ENCODE data around the gene CHRNB4. TPM values are rescaled to one million over a fixed set of nuclear protein-coding genes. Genes with fewer than 3 reads are reported as not detected.
"Not testable (repeated sequence)": the region's sequence is repeated elsewhere in the genome, so short reads cannot be mapped to it uniquely, and the experiment has no call there.

The CHRNB4 gene
- total and polyA plus RNA-seq, 10 donors = 0.07 to 1.1 (median 0.26) TPM

GRCh38 chr15:78684657-78685056 lies 43.6 kb upstream of the CHRNB4 start:
- intact Hi-C loops (cut with DNase I; ENCODE audit: low total_unique reads) = no loop called here
- H3K27ac ChIP-seq = no peak overlapping the region
- DNase-seq = no peak
- H3K4me1 ChIP-seq = peaks cover 0 to 37% (median 8%) of the 10 kb centered on the region in 6 donors
- 69 to 86% (median 82%) methylated on average over 2 of the region's 2 CpGs for WGBS, 5 donors
- no peaks in the 10 kb centered on the region for H3K9me3 ChIP-seq
- no peaks in the 10 kb centered on the region for H3K27me3 ChIP-seq (replicated peaks in 1 of 7)
- no peak for TF ChIP-seq POLR2A (IDR thresholded peaks at IDR 0.05)
- TF ChIP-seq, protein P1, sequence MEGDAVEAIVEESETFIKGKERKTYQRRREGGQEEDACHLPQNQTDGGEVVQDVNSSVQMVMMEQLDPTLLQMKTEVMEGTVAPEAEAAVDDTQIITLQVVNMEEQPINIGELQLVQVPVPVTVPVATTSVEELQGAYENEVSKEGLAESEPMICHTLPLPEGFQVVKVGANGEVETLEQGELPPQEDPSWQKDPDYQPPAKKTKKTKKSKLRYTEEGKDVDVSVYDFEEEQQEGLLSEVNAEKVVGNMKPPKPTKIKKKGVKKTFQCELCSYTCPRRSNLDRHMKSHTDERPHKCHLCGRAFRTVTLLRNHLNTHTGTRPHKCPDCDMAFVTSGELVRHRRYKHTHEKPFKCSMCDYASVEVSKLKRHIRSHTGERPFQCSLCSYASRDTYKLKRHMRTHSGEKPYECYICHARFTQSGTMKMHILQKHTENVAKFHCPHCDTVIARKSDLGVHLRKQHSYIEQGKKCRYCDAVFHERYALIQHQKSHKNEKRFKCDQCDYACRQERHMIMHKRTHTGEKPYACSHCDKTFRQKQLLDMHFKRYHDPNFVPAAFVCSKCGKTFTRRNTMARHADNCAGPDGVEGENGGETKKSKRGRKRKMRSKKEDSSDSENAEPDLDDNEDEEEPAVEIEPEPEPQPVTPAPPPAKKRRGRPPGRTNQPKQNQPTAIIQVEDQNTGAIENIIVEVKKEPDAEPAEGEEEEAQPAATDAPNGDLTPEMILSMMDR (IDR thresholded peaks at IDR 0.05 in 8 of 11, conservative IDR thresholded peaks at IDR 0.05 in 3 of 11) = no peak
- no peak for TF ChIP-seq POLR2AphosphoS5 (IDR thresholded peaks at IDR 0.05)
- H3K36me3 ChIP-seq = no peaks in the 10 kb centered on the region
- H3K4me3 ChIP-seq = no peak overlapping the region

- peaks cover 0 to 37% (median 8%) of the 10 kb centered on the region in 6 donors for H3K4me1 ChIP-seq
- H3K36me3 ChIP-seq; H3K27me3 ChIP-seq (replicated peaks in 1 of 7); H3K27ac ChIP-seq; DNase-seq; H3K9me3 ChIP-seq; intact Hi-C loops (cut with DNase I; ENCODE audit: low total_unique reads); H3K4me3 ChIP-seq: not testable (repeated sequence)
- 88 to 95% (median 92%) methylated on average over 8 of the region's 8 CpGs for WGBS, 5 donors
Measured at GRCh38 chr15:78683599-78683998, 42.6 kb upstream of the CHRNB4 start.

DNA sequence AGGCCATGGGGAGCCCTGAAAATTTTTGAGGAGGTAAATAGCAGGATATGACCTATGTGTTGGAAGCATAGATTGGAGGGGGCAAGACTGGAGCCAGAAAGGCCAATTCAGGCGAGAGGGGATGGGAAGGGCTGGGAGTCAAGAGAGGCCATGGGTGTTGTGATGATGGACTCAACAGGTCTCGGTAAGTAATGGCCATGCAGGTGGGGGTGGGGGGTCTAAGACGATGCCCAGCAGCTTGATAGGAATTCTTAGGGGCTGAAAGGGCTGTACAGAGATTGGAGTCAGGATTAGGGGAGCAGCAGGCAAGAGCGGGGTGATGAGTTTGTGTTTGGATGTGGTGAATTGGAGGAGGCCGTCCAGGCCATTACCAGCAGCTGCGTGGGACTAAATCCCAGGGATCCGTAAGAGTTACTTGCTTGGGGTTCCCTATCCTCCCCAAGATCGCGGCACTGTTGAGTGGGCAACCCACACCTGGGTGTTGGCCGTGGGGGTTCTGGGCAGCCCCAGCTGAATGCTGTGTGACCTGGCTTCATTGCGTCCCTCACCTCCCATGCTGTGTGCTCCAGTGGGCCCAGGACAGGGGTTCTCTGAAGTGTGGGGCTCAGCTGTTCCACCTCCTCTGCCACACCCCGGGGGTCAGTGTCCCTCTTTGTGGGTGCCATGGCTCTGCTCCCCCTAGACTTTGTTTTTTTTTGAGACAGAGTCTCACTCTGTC lies 41.8 kb upstream of the CHRNB4 start:
- DNase-seq = peak; percentile 64
- Histone ChIP-seq H3K27me3 (replicated peaks in 1 of 7) (no peaks in the 10 kb centered on the region), H3K4me3 (no peak overlapping the region), H3K4me1 (peaks cover 0 to 37% (median 8%) of the 10 kb centered on the region in 6 donors), H3K36me3 (no peaks in the 10 kb centered on the region), H3K27ac (no peak overlapping the region), H3K9me3 (no peaks in the 10 kb centered on the region)
- WGBS, 5 donors = 91 to 95% (median 91%) methylated on average over 10 to 12 of the region's 12 CpGs
- intact Hi-C loops (cut with DNase I; ENCODE audit: low total_unique reads) = no loop called here
- TF ChIP-seq POLR2A (IDR thresholded peaks at IDR 0.05) = no peak

GRCh38 chr15:78682004-78682651 lies 41.1 kb upstream of the CHRNB4 start:
- no peak for DNase-seq
- WGBS, 5 donors = 40 to 62% (median 49%) methylated on average over 5 of the region's 5 CpGs
- H3K27me3 ChIP-seq (replicated peaks in 1 of 7) = no peaks in the 10 kb centered on the region

More at GRCh38 chr15:78682004-78682651, 41.1 kb upstream of the CHRNB4 start:
- TF ChIP-seq POLR2A (IDR thresholded peaks at IDR 0.05) (no peak), POLR2AphosphoS5 (IDR thresholded peaks at IDR 0.05) (no peak)
- TF ChIP-seq, protein P1 (IDR thresholded peaks at IDR 0.05 in 8 of 11, conservative IDR thresholded peaks at IDR 0.05 in 3 of 11) = no peak
- Histone ChIP-seq H3K4me1 (peaks cover 0 to 37% (median 8%) of the 10 kb centered on the region in 6 donors), H3K27ac (no peak overlapping the region), H3K36me3 (no peaks in the 10 kb centered on the region), H3K9me3 (no peaks in the 10 kb centered on the region), H3K4me3 (no peak overlapping the region)
- intact Hi-C loops (cut with DNase I; ENCODE audit: low total_unique reads) = no loop called here

Measured in spleen (tissue), 11 donors.